Measurements from ENCODE around the gene USB1.

Gene USB1

GRCh38 chr16:58035356-58036170, 34.4 kb downstream of the USB1 start:
- no peak for DNase-seq

- DNase-seq, result no peak
Measured at GRCh38 chr16:58036943-58037342, 35.7 kb downstream of the USB1 start.

- no peak for DNase-seq
Measured at GRCh38 chr16:58037365-58038057, 36.3 kb downstream of the USB1 start.

GRCh38 chr16:58038219-58038641, 37.0 kb downstream of the USB1 start:
- no peak for DNase-seq

GRCh38 chr16:58039829-58040495, 38.8 kb downstream of the USB1 start:
- no peak for DNase-seq

GRCh38 chr16:58040496-58040846, 39.3 kb downstream of the USB1 start:
- no peak for DNase-seq

- no peak for DNase-seq
Measured at GRCh38 chr16:58040945-58041627, 39.9 kb downstream of the USB1 start.

- no peak for DNase-seq
Measured at GRCh38 chr16:58041628-58041955, 40.4 kb downstream of the USB1 start.

GRCh38 chr16:58042001-58042885, 41.0 kb downstream of the USB1 start:
- DNase-seq, result no peak

GRCh38 chr16:58042886-58043515, 41.8 kb downstream of the USB1 start:
- no peak for DNase-seq

GRCh38 chr16:58043571-58044155, 42.5 kb downstream of the USB1 start:
- no peak for DNase-seq

GRCh38 chr16:58044266-58045019, 43.2 kb downstream of the USB1 start:
- DNase-seq, result no peak

- DNase-seq, result no peak
Measured at GRCh38 chr16:58045096-58045495, 43.9 kb downstream of the USB1 start.

GRCh38 chr16:58046054-58046881, 45.1 kb downstream of the USB1 start:
- DNase-seq, result no peak

- no peak for DNase-seq
Measured at GRCh38 chr16:58046936-58047335, 45.7 kb downstream of the USB1 start.

- DNase-seq, result no peak
Measured at GRCh38 chr16:58047557-58048348, 46.5 kb downstream of the USB1 start.

- DNase-seq, result no peak
Measured at GRCh38 chr16:58048494-58049231, 47.5 kb downstream of the USB1 start.
